ENCODE results near the gene RGS18.
"Not testable (repeated sequence)": the region's sequence is repeated elsewhere in the genome, so short reads cannot be mapped to it uniquely, and the experiment has no call there.

RGS18 gene

DNA sequence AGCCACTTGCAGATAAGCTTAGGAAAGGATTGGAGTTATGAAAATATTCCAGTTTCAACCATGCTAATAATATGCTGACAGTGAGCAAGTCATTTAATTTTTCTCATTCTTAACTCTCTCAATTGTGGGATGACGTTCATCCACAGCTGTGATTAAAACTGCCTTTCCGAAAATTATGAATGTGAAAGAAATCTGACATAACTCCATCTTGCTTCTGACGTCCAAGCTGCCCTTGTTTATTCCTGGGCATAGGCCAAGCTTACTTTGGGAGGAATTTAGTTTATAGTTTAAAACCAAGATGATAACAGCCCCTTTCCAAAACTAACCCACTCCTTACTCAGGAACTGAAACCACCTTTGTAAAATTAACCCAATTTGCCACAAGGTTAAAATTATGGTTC, 11.0 kb upstream of the RGS18 start:
- Mint-ChIP-seq H3K27me3 (no peaks in the 10 kb centered on the region), H3K4me1 (no peaks in the 10 kb centered on the region), H3K4me3 (no peak overlapping the region), H3K27ac (ENCODE audit: low read depth) (no peak overlapping the region), H3K36me3 (ENCODE audit: insufficient read depth) (no peaks in the 10 kb centered on the region), H3K9me3 (peaks cover 10% of the 10 kb centered on the region)
- ATAC-seq (replicated peaks; ENCODE audit: extremely low read depth, poor library complexity, severe bottlenecking) (no peak), DNase-seq (ENCODE audit: low spot score in 2 of 2) (no peak)

DNA sequence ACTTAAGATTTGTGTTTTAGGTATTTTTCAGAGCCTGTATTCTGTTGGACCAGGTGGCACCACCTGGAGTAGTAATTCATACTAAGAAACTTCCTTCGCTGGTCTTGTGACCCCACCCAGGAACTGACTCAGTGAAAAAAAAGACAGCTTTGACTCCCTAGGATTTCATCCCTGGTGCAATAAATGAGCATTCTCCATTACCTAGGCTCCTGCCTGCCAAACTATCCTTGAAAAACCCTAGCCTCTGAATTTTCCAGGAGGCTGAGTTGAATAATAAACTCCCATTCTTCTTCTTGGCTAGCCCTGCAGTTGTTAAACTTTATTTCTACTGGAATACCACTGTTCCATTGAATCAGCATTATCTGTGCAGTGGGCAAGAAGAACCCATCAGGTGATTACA, 10.6 kb upstream of the RGS18 start:
- ATAC-seq (replicated peaks; ENCODE audit: extremely low read depth, poor library complexity, severe bottlenecking) (no peak), DNase-seq (ENCODE audit: low spot score in 2 of 2) (no peak)
- H3K36me3 Mint-ChIP-seq (ENCODE audit: insufficient read depth) = no peaks in the 10 kb centered on the region
- no peaks in the 10 kb centered on the region for H3K4me1 Mint-ChIP-seq
- H3K27ac Mint-ChIP-seq (ENCODE audit: low read depth) = no peak overlapping the region
- H3K27me3 Mint-ChIP-seq = no peaks in the 10 kb centered on the region
- peaks cover 14% of the 10 kb centered on the region for H3K9me3 Mint-ChIP-seq
- H3K4me3 Mint-ChIP-seq = no peak overlapping the region

DNA sequence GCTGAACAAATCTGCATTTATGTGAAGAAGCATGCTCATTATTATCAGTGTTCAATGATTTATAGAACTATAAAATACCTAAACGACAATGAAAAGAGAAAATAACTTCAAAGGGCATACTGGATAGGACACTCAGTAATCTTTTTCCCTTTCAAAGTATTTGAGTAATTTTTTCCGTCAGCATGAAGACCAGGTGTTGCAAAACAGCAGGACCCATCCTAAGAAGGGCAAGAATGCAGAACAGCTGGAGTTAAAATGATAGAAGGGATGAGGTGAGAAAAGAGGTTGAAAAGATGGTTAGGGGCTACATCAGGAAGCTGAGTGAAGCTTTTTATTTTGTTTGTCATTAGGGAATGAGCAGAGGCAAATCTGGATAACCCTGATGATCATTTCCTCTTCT, 7.1 kb upstream of the RGS18 start:
- DNase-seq (ENCODE audit: low spot score in 2 of 2) (no peak), ATAC-seq (replicated peaks; ENCODE audit: extremely low read depth, poor library complexity, severe bottlenecking) (no peak)
- Mint-ChIP-seq H3K27ac (ENCODE audit: low read depth) (no peak overlapping the region), H3K27me3 (no peaks in the 10 kb centered on the region), H3K9me3 (peaks cover 19% of the 10 kb centered on the region), H3K4me1 (no peaks in the 10 kb centered on the region), H3K36me3 (ENCODE audit: insufficient read depth) (no peaks in the 10 kb centered on the region), H3K4me3 (no peak overlapping the region)

DNA sequence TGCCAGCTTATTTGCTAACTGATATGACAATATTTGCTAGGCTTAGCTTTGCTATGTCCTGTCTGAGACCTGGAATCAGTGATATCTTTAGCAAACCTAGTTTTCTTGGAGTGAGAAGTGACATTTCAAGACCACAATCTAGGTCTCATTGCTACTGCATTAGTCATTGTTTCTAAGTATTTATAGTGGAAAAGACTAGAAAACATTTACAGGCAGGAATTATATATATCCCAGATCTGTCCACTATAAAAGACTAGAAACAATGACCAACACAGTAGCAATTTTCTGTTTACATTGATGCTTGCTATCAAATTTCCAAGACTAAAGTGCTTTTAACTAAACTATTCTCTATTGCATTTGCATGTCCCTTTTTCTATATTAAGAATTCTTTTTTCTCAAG, 5.0 kb upstream of the RGS18 start:
- Mint-ChIP-seq H3K4me3 (no peak overlapping the region), H3K36me3 (ENCODE audit: insufficient read depth) (no peaks in the 10 kb centered on the region), H3K27me3 (no peaks in the 10 kb centered on the region), H3K4me1 (no peaks in the 10 kb centered on the region), H3K9me3 (peaks cover 17% of the 10 kb centered on the region), H3K27ac (ENCODE audit: low read depth) (no peak overlapping the region)
- DNase-seq (ENCODE audit: low spot score in 2 of 2) = no peak
- no peak for ATAC-seq (replicated peaks; ENCODE audit: extremely low read depth, poor library complexity, severe bottlenecking)

DNA sequence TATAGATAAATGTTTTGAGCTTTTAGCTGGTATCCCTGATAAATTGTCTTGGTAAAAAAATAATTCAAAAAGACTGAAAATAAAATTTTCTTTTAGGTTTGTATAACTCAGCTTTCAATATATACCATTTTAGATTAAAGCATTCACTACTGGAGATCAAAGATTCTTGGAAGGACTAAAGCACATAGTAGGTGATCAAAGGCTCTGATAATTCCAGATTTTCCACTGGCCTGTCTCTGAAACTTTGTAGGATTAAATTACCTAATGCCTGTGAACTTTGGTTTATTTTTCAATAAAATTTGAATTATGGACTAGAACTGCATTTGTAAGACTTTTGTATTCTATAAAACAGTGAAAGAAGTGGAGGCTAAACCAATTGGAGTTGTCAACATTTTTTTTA, 1.2 kb upstream of the RGS18 start:
- Mint-ChIP-seq H3K4me3 (no peak overlapping the region), H3K4me1 (no peaks in the 10 kb centered on the region), H3K27me3 (no peaks in the 10 kb centered on the region), H3K36me3 (ENCODE audit: insufficient read depth) (no peaks in the 10 kb centered on the region), H3K27ac (ENCODE audit: low read depth) (no peak overlapping the region), H3K9me3 (peaks cover 19% of the 10 kb centered on the region)
- no peak for DNase-seq (ENCODE audit: low spot score in 2 of 2)
- ATAC-seq (replicated peaks; ENCODE audit: extremely low read depth, poor library complexity, severe bottlenecking) = no peak

DNA sequence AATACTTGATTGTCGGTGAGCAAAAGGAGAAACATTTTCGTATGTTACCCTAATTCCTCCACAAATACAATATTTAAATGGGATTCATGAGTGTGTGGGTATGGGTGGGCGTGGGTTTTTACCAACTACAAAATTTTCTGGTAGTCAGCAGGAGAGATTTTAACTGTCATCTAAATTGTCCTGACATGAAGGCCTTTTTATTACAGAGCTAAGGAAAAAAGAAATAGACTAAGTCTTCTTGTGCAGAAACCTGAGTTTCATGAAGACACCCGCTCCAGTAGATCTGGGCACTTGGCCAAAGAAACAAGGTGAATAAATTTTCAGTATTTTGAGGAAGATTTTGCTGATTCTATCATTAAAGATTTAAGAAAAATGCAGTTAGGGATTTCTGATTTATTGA, 752 bp downstream of the RGS18 start:
- H3K4me3 Mint-ChIP-seq = no peak overlapping the region
- H3K27ac Mint-ChIP-seq (ENCODE audit: low read depth) = no peak overlapping the region
- H3K4me1 Mint-ChIP-seq = no peaks in the 10 kb centered on the region
- no peaks in the 10 kb centered on the region for H3K36me3 Mint-ChIP-seq (ENCODE audit: insufficient read depth)
- H3K27me3 Mint-ChIP-seq = no peaks in the 10 kb centered on the region
- peaks cover 21% of the 10 kb centered on the region for H3K9me3 Mint-ChIP-seq
- DNase-seq (ENCODE audit: low spot score in 2 of 2) = no peak
- ATAC-seq (replicated peaks; ENCODE audit: extremely low read depth, poor library complexity, severe bottlenecking) = no peak

DNA sequence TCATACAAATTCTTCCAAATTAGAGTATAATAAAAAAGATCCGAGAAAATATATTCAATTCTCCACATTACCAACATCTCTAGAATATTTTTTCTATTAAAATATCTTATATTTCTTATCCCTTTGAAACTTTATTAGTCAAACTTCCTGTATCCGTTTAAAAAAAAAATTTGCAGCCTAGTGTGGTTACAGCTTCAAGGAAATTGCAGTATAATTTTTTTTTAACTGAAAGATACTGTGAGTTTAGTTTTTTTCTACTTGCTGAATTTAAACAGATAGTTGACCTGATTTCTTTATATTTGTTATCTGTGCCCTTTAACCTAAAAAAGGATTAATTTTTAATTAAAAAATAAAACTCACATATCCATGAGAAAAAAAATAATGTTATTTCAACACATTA, 1.5 kb downstream of the RGS18 start:
- Mint-ChIP-seq H3K9me3 (peaks cover 17% of the 10 kb centered on the region), H3K4me1 (no peaks in the 10 kb centered on the region), H3K36me3 (ENCODE audit: insufficient read depth) (no peaks in the 10 kb centered on the region), H3K27ac (ENCODE audit: low read depth) (no peak overlapping the region), H3K27me3 (no peaks in the 10 kb centered on the region), H3K4me3 (no peak overlapping the region)
- ATAC-seq (replicated peaks; ENCODE audit: extremely low read depth, poor library complexity, severe bottlenecking) (no peak), DNase-seq (ENCODE audit: low spot score in 2 of 2) (no peak)

DNA sequence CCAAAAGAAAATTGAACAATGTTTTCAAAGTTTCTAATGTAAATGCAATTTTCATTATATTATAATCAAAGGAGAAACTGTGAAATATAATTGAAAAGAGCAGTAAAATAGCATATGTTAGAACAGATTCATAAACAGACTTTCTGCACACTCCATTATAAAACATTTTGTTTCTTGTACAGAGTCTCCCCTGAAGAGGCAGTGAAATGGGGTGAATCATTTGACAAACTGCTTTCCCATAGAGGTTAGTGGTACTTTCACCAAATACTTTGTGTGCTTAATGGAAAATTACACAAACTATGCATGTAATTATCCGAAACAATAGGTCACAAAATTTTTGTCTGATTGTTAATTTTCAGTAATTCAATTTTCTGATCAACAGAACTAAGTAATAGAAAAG, 1.9 kb downstream of the RGS18 start:
- H3K9me3 Mint-ChIP-seq = peaks cover 13% of the 10 kb centered on the region
- H3K4me1 Mint-ChIP-seq = no peaks in the 10 kb centered on the region
- ATAC-seq (replicated peaks; ENCODE audit: extremely low read depth, poor library complexity, severe bottlenecking) (no peak), DNase-seq (ENCODE audit: low spot score in 2 of 2) (no peak)
- H3K36me3 Mint-ChIP-seq (ENCODE audit: insufficient read depth) = no peaks in the 10 kb centered on the region
- no peaks in the 10 kb centered on the region for H3K27me3 Mint-ChIP-seq
- H3K27ac Mint-ChIP-seq (ENCODE audit: low read depth) = no peak overlapping the region
- no peak overlapping the region for H3K4me3 Mint-ChIP-seq

DNA sequence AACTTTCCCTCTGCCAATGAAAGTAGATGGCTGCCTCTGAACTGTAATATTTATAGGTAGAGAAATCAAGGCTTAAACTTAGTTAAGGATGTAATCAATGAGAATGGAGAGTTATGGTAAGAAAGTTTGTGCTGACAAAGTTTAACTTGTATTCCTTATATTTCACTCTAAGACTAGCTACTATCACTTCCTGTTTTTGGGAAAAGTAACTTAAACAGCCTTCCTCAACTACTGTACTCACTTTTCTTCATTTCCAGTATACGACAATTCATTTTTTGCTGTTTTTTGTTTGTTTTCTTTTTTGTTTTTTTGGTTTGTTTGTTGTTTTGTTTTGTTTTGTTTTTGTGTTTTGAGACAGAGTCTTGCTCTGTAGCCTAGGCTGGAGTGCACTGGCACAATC, 3.7 kb downstream of the RGS18 start:
- ATAC-seq (replicated peaks; ENCODE audit: extremely low read depth, poor library complexity, severe bottlenecking) (no peak), DNase-seq (ENCODE audit: low spot score in 2 of 2) (no peak)
- Mint-ChIP-seq H3K27me3 (no peaks in the 10 kb centered on the region), H3K4me1 (no peaks in the 10 kb centered on the region), H3K4me3 (no peak overlapping the region), H3K27ac (ENCODE audit: low read depth) (no peak overlapping the region), H3K9me3 (peaks cover 11% of the 10 kb centered on the region), H3K36me3 (ENCODE audit: insufficient read depth) (peaks cover 2% of the 10 kb centered on the region)

DNA sequence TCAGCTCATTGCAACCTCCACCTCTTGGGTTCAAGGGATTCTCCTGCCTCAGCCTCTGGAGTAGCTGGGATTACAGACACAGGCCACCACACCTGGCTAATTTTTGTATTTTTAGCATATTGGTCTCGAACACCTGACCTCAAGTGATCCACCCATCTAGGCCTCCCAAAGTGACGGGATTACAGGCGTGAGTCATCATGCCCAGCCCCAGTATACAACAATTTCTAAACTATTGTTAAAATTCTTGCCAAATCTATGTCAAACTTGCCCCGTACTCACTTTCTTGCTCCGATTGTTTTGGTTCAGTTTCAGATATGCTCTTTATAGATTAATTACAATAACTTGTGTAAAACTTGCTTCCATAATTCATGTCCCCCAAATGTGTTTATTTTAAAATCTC, 4.1 kb downstream of the RGS18 start:
- H3K4me3 Mint-ChIP-seq = no peak overlapping the region
- H3K9me3 Mint-ChIP-seq = peaks cover 11% of the 10 kb centered on the region
- no peaks in the 10 kb centered on the region for H3K27me3 Mint-ChIP-seq
- peaks cover 2% of the 10 kb centered on the region for H3K36me3 Mint-ChIP-seq (ENCODE audit: insufficient read depth)
- DNase-seq (ENCODE audit: low spot score in 2 of 2) = no peak
- ATAC-seq (replicated peaks; ENCODE audit: extremely low read depth, poor library complexity, severe bottlenecking) = no peak
- no peak overlapping the region for H3K27ac Mint-ChIP-seq (ENCODE audit: low read depth)
- no peaks in the 10 kb centered on the region for H3K4me1 Mint-ChIP-seq

DNA sequence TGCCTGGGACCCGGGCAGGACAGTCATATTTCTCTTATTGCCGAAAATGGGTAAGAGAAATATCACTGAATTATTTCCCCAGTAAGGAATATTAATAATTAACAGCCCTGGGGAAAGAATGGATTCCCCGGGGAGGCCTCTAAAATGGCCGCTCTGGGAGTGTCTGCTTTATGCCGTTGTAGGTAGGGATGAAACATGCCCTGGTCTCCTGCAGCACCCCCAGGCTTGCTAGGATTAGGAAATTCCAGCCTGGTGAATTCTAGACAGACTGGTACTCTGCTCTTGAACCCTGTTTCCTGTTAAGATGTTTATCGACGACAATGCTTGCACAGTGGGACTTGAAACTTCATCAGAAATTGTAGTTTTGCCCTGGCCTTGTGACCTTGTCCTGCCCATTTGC, 6.7 kb downstream of the RGS18 start:
- not testable (repeated sequence) for H3K27me3 Mint-ChIP-seq
- peaks cover 11% of the 10 kb centered on the region for H3K9me3 Mint-ChIP-seq

DNA sequence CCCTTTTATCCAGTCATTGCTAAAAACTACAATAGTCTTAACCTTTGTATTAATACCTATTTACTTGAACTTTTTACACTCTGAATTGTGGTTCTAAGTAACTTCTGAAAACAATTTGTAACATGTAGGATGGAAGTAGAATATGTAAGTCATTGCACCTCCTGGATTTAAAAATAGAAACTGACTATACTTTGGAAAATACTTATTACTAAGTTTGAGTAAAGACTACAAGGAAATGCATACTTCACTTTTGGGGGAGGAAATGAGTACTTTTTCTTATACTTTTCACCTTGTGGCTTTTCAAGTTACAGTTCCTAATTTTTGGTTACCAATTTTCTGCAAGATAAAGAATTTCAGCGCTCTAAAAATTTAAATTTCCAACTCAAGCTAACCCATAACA, 8.7 kb downstream of the RGS18 start:
- DNase-seq (ENCODE audit: low spot score in 2 of 2) (no peak), ATAC-seq (replicated peaks; ENCODE audit: extremely low read depth, poor library complexity, severe bottlenecking) (no peak)
- peaks cover 6% of the 10 kb centered on the region for H3K9me3 Mint-ChIP-seq
- peaks cover 2% of the 10 kb centered on the region for H3K36me3 Mint-ChIP-seq (ENCODE audit: insufficient read depth)
- H3K27me3 Mint-ChIP-seq = no peaks in the 10 kb centered on the region
- no peaks in the 10 kb centered on the region for H3K4me1 Mint-ChIP-seq
- H3K4me3 Mint-ChIP-seq = no peak overlapping the region
- no peak overlapping the region for H3K27ac Mint-ChIP-seq (ENCODE audit: low read depth)

More for the DNA sequence above, 6.7 kb downstream of the RGS18 start:
- not testable (repeated sequence) for DNase-seq (ENCODE audit: low spot score in 2 of 2); H3K36me3 Mint-ChIP-seq (ENCODE audit: insufficient read depth); H3K4me3 Mint-ChIP-seq; ATAC-seq (replicated peaks; ENCODE audit: extremely low read depth, poor library complexity, severe bottlenecking); H3K4me1 Mint-ChIP-seq; H3K27ac Mint-ChIP-seq (ENCODE audit: low read depth)

DNA sequence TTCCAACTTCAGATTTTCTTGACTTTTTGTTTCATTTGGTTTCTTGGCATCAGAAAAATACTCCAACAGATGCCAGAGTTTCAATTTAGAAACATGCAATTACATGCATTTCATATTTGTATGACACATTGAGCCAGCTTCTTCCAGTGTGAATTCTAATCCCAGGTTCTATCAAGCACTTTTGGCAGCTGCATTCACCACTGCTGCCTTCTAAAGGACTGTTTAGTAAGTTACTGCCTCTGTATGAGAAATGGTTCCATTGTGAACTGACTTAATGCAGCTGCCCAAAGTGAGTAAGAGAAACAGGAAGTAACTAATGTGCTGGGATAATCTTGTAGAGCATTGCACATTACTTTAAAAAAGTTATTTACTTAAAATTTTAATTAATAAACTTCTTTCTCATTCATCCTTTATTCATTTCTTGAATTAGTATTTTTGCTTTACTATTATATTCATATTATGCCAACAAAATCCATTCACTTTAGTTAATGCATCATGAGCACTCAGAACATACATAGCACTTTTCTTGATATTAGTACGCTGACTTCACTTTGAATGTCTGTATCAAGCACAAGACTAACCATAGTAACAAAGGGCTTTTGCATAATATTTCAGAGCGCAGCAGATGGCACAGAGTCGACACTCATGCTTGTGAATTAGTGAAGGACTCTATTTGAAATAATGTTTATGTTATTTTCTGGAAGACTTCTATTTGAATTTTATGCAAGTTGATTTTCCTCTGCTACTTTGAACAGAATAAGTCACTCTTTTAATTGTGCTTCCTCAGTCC, 9.8 kb downstream of the RGS18 start:
- no peak overlapping the region for H3K27ac Mint-ChIP-seq (ENCODE audit: low read depth)
- H3K27me3 Mint-ChIP-seq = no peaks in the 10 kb centered on the region
- H3K36me3 Mint-ChIP-seq (ENCODE audit: insufficient read depth) = peaks cover 2% of the 10 kb centered on the region
- ATAC-seq (replicated peaks; ENCODE audit: extremely low read depth, poor library complexity, severe bottlenecking) (no peak), DNase-seq (ENCODE audit: low spot score in 2 of 2) (no peak)
- no peaks in the 10 kb centered on the region for H3K4me1 Mint-ChIP-seq
- H3K9me3 Mint-ChIP-seq = peaks cover 3% of the 10 kb centered on the region
- H3K4me3 Mint-ChIP-seq = no peak overlapping the region

Measured in central memory CD8-positive, alpha-beta T cell (primary cell).